IPS DF 6.9 (cell line): ENCODE measurements around the gene ZNF230.

ENCODE experiments used
- DNase-seq: peaks from one replicate; pipeline ENCODE4 v3.0.0-alpha.2; 2013; ENCODE audit warnings: low read depth, low spot score
- H3K27ac ChIP-seq: one replicate; pipeline ENCODE4 v1.5.1; 2013; ENCODE audit warnings: low read length, control low read depth
- H3K27me3 ChIP-seq: 2 replicates; pipeline ENCODE4 v1.6.1; 2013; ENCODE audit warnings: mild to moderate bottlenecking, low read length; ENCODE audit not compliant: control insufficient read depth, insufficient read depth
- H3K36me3 ChIP-seq: 2 replicates; pipeline ENCODE4 v1.6.1; 2013; ENCODE audit warnings: low read length; ENCODE audit not compliant: control insufficient read depth, insufficient read depth
- H3K4me1 ChIP-seq: 2 replicates; pipeline ENCODE4 v1.6.1; 2013; ENCODE audit warnings: low read length; ENCODE audit not compliant: control insufficient read depth, insufficient read depth
- H3K4me3 ChIP-seq: 2 replicates; pipeline ENCODE4 v1.5.1; 2013; ENCODE audit warnings: mild to moderate bottlenecking, low read length
- H3K9me3 ChIP-seq: 2 replicates; pipeline ENCODE4 v1.6.1; 2013; ENCODE audit warnings: low read length, inconsistent platforms; ENCODE audit not compliant: control insufficient read depth, insufficient read depth
- WGBS: extraction: QIAGEN DNeasy Blood & Tissue Kit; methylation state at CpG from one replicate; pipeline ENCODE4 v1.1.7; 2013; ENCODE audit warnings: mixed read lengths, missing lambda C conversion rate; ENCODE audit not compliant: insufficient read length, insufficient coverage; 5-methylcytosine and 5-hydroxymethylcytosine counted together

Gene ZNF230

GRCh38 chr19:44002566-44003460, at the start of gene ZNF230:
Gene ZNF230 (plus strand): TSS chr19:44002957. CDS start chr19:44007079, 4,122 bp downstream.
- Histone ChIP-seq H3K27ac (no peak within 1 kb of the TSS), H3K9me3 (no peaks in the 10 kb centered on the region), H3K4me3 (peak within 1 kb of the TSS; percentile 76; the same call in 1 of the 2 replicates), H3K36me3 (no peaks in the 10 kb centered on the region), H3K4me1 (no peaks in the 10 kb centered on the region), H3K27me3 (no peaks in the 10 kb centered on the region)
- peak; percentile 89 for DNase-seq
- no CpG with 5 or more reads among the region's 48 CpGs for WGBS

GRCh38 chr19:43956827-43957226, 45.9 kb upstream of the ZNF230 start:
- no peaks in the 10 kb centered on the region for H3K36me3 ChIP-seq
- H3K27ac ChIP-seq = no peak overlapping the region
- H3K4me3 ChIP-seq = no peak overlapping the region
- no peaks in the 10 kb centered on the region for H3K4me1 ChIP-seq
- DNase-seq = no peak
- H3K27me3 ChIP-seq = no peaks in the 10 kb centered on the region
- no CpG with 5 or more reads among the region's 3 CpGs for WGBS
- peaks cover 4% of the 10 kb centered on the region for H3K9me3 ChIP-seq

GRCh38 chr19:43957891-43958290, 44.9 kb upstream of the ZNF230 start:
- H3K27ac ChIP-seq = no peak overlapping the region
- no peak for DNase-seq
- no CpG with 5 or more reads among the region's 3 CpGs for WGBS
- no peaks in the 10 kb centered on the region for H3K36me3 ChIP-seq
- peaks cover 6% of the 10 kb centered on the region for H3K9me3 ChIP-seq
- no peak overlapping the region for H3K4me3 ChIP-seq
- H3K4me1 ChIP-seq = no peaks in the 10 kb centered on the region
- no peaks in the 10 kb centered on the region for H3K27me3 ChIP-seq

GRCh38 chr19:43960411-43960810, 42.3 kb upstream of the ZNF230 start:
- no peak overlapping the region for H3K27ac ChIP-seq
- H3K27me3 ChIP-seq = no peaks in the 10 kb centered on the region
- WGBS = no CpG with 5 or more reads among the region's 4 CpGs
- no peaks in the 10 kb centered on the region for H3K4me1 ChIP-seq
- no peak overlapping the region for H3K4me3 ChIP-seq
- DNase-seq = no peak
- H3K36me3 ChIP-seq = peaks cover 10% of the 10 kb centered on the region; the same call in 1 of the 2 replicates
- peaks cover 6% of the 10 kb centered on the region for H3K9me3 ChIP-seq

GRCh38 chr19:43966079-43966694, 36.6 kb upstream of the ZNF230 start:
- no peaks in the 10 kb centered on the region for H3K27me3 ChIP-seq
- H3K4me3 ChIP-seq = no peak overlapping the region
- H3K36me3 ChIP-seq = peaks cover 34% of the 10 kb centered on the region; the same call in 1 of the 2 replicates
- H3K9me3 ChIP-seq = peaks cover 29% of the 10 kb centered on the region
- no CpG with 5 or more reads among the region's 3 CpGs for WGBS
- DNase-seq = no peak
- H3K27ac ChIP-seq = no peak overlapping the region
- no peaks in the 10 kb centered on the region for H3K4me1 ChIP-seq

- no peaks in the 10 kb centered on the region for H3K4me1 ChIP-seq
- no peaks in the 10 kb centered on the region for H3K36me3 ChIP-seq
- H3K4me3 ChIP-seq = no peak overlapping the region
- no peak for DNase-seq
- no peaks in the 10 kb centered on the region for H3K27me3 ChIP-seq
- H3K9me3 ChIP-seq = peaks cover 1% of the 10 kb centered on the region
- no CpG with 5 or more reads among the region's 1 CpG for WGBS
- no peak overlapping the region for H3K27ac ChIP-seq
Observed at GRCh38 chr19:43976732-43977131, 26.0 kb upstream of the ZNF230 start.

- WGBS = no CpG with 5 or more reads among the region's 2 CpGs
- H3K27me3 ChIP-seq = no peaks in the 10 kb centered on the region
- no peaks in the 10 kb centered on the region for H3K4me1 ChIP-seq
- H3K9me3 ChIP-seq = no peaks in the 10 kb centered on the region
- H3K27ac ChIP-seq = no peak overlapping the region
- no peaks in the 10 kb centered on the region for H3K36me3 ChIP-seq
- DNase-seq = no peak
- H3K4me3 ChIP-seq = no peak overlapping the region
Observed at GRCh38 chr19:43983544-43983911, 19.2 kb upstream of the ZNF230 start.

- DNase-seq = peak; percentile 95
- Histone ChIP-seq H3K36me3 (no peaks in the 10 kb centered on the region), H3K9me3 (no peaks in the 10 kb centered on the region), H3K27me3 (no peaks in the 10 kb centered on the region), H3K4me3 (peak within 1 kb of the TSS; percentile 95), H3K4me1 (no peaks in the 10 kb centered on the region), H3K27ac (no peak within 1 kb of the TSS)
- no CpG with 5 or more reads among the region's 40 CpGs for WGBS
Observed at GRCh38 chr19:43983912-43984686, 18.7 kb upstream of the ZNF230 start, which contains the start of gene ZNF155. Gene ZNF155 (plus strand): TSS chr19:43984188. CDS start chr19:43988544, 4,356 bp downstream.

GRCh38 chr19:43984687-43985000, 18.1 kb upstream of the ZNF230 start:
- no CpG with 5 or more reads among the region's 14 CpGs for WGBS
- DNase-seq = no peak
- no peaks in the 10 kb centered on the region for H3K36me3 ChIP-seq
- no peaks in the 10 kb centered on the region for H3K4me1 ChIP-seq
- H3K9me3 ChIP-seq = no peaks in the 10 kb centered on the region
- H3K27me3 ChIP-seq = no peaks in the 10 kb centered on the region
- no peak overlapping the region for H3K27ac ChIP-seq
- peak overlapping the region; percentile 95; the same call in 1 of the 2 replicates for H3K4me3 ChIP-seq

GRCh38 chr19:43997631-43998290, 5.0 kb upstream of the ZNF230 start:
- Histone ChIP-seq H3K27ac (no peak overlapping the region), H3K27me3 (no peaks in the 10 kb centered on the region), H3K4me3 (no peak overlapping the region), H3K4me1 (no peaks in the 10 kb centered on the region), H3K36me3 (no peaks in the 10 kb centered on the region; the same call in 1 of the 2 replicates), H3K9me3 (no peaks in the 10 kb centered on the region)
- WGBS = no CpG with 5 or more reads among the region's 10 CpGs
- DNase-seq = no peak
